Karpas-422 (cell line): Measurements from ENCODE around the gene HEMK1. TPM values are rescaled to one million over a fixed set of nuclear protein-coding genes. Genes with fewer than 3 reads are reported as not detected.

Experiments used
- DNase-seq: peaks from one replicate; pipeline ENCODE4 v3.0.0-alpha.2; 2015
- H2AFZ ChIP-seq: fragments of 200-600 bp; sonication (generic); 2 replicates; pipeline ENCODE4 v1.6.1; 2014; ENCODE audit warnings: antibody characterized with exemption, low read length, mixed read lengths
- H3K27ac ChIP-seq: fragments of 200-600 bp; sonication (generic); 2 replicates; pipeline ENCODE4 v1.5.1; 2014; ENCODE audit warnings: mild to moderate bottlenecking, low read length, moderate library complexity
- H3K27me3 ChIP-seq: fragments of 200-600 bp; sonication (generic); 2 replicates; pipeline ENCODE4 v1.6.1; 2014; ENCODE audit warnings: low read length, mixed read lengths
- H3K36me3 ChIP-seq: fragments of 200-600 bp; sonication (generic); 2 replicates; pipeline ENCODE4 v1.6.1; 2014; ENCODE audit warnings: low read length, mixed read lengths; ENCODE audit not compliant: insufficient read depth
- H3K4me1 ChIP-seq: fragments of 200-600 bp; sonication (generic); 2 replicates; pipeline ENCODE4 v1.6.1; 2014; ENCODE audit warnings: mild to moderate bottlenecking, low read length, mixed read lengths
- H3K4me2 ChIP-seq: fragments of 200-600 bp; sonication (generic); 2 replicates; pipeline ENCODE4 v1.6.1; 2014; ENCODE audit warnings: low read length, low read depth, mild to moderate bottlenecking; ENCODE audit not compliant: poor library complexity, severe bottlenecking
- H3K4me3 ChIP-seq: fragments of 200-600 bp; sonication (generic); 2 replicates; pipeline ENCODE4 v1.5.1; 2014; ENCODE audit warnings: mild to moderate bottlenecking, antibody characterized with exemption, low read length, mixed read lengths
- H3K79me2 ChIP-seq: fragments of 200-600 bp; sonication (generic); 2 replicates; pipeline ENCODE4 v1.6.1; 2014; ENCODE audit warnings: mild to moderate bottlenecking, low read length, mixed read lengths
- H3K9ac ChIP-seq: fragments of 200-600 bp; sonication (generic); 2 replicates; pipeline ENCODE4 v1.6.0; 2014; ENCODE audit warnings: low read length
- H3K9me2 ChIP-seq: fragments of 200-600 bp; sonication (generic), shearing (Covaris generic); replicated peaks from 2 replicates; pipeline ENCODE4 v1.6.0; 2014; ENCODE audit warnings: mild to moderate bottlenecking, low read length, moderate library complexity; ENCODE audit not compliant: insufficient read depth
- H3K9me3 ChIP-seq: fragments of 300-700, 200-600 bp; sonication (generic); 2 replicates; pipeline ENCODE4 v1.6.1; 2014; ENCODE audit warnings: low read length, mixed read lengths
- H4K20me1 ChIP-seq: fragments of 200-600 bp; sonication (generic); 2 replicates; pipeline ENCODE4 v1.6.1; 2014; ENCODE audit warnings: mild to moderate bottlenecking, antibody characterized with exemption, low read length, low read depth; ENCODE audit not compliant: insufficient read depth
- total RNA-seq: library from RNA; depleted of rRNA; stranded (reverse); fragments of >200 nt; shearing (Covaris generic); gene quantifications from 2 replicates; pipeline ENCODE4 v1.2.3, GENCODE V29; 2014; ENCODE audit warnings: low replicate concordance; rRNA removed

The HEMK1 gene
- total RNA-seq, 1 experiment from 2014 or later = 10.9 TPM

GRCh38 chr3:50645378-50645777 is 76.1 kb downstream of the HEMK1 start:
- Histone ChIP-seq H3K9me2 (no peaks in the 10 kb centered on the region), H3K4me1 (no peaks in the 10 kb centered on the region), H3K9ac (no peak overlapping the region), H3K4me3 (no peak overlapping the region), H3K79me2 (no peaks in the 10 kb centered on the region), H3K4me2 (no peak overlapping the region), H3K27me3 (no peaks in the 10 kb centered on the region), H2AFZ (no peak overlapping the region), H3K27ac (no peak overlapping the region), H3K36me3 (no peaks in the 10 kb centered on the region), H3K9me3 (no peaks in the 10 kb centered on the region), H4K20me1 (0 out of 2 replicates have a peak, but pooled peaks cover 3% of the 10 kb centered on the region)
- DNase-seq = no peak

Other genes starting within 250 kb of the HEMK1 start
- 12.8 and 22.5 TPM in 2 replicates for gene HYAL2, start 246.8 kb upstream of the HEMK1 start, total RNA-seq
- 38.1 and 49.6 TPM in 2 replicates for gene TUSC2, start 241.3 kb upstream of the HEMK1 start, total RNA-seq
- gene RASSF1, start 228.7 kb upstream of the HEMK1 start, total RNA-seq = 33.3 and 69.4 TPM in 2 replicates
- 1.3 and 1.4 TPM in 2 replicates for gene ZMYND10, start 223.8 kb upstream of the HEMK1 start, total RNA-seq
- 51.2 and 71.1 TPM in 2 replicates for gene NPRL2, start 218.7 kb upstream of the HEMK1 start, total RNA-seq
- gene CYB561D2, start 218.7 kb upstream of the HEMK1 start, total RNA-seq = 32.5 and 35.0 TPM in 2 replicates
- gene TMEM115, start 210.0 kb upstream of the HEMK1 start, total RNA-seq = 13.8 and 25.8 TPM in 2 replicates
- not detected in 2 replicates for gene CACNA2D2, start 65.9 kb upstream of the HEMK1 start, total RNA-seq
- gene C3orf18, start 1.8 kb upstream of the HEMK1 start, total RNA-seq = 0.15 and 3.3 TPM in 2 replicates
- gene CISH, start 42.3 kb downstream of the HEMK1 start, total RNA-seq = not detected in 2 replicates
- 20.8 and 21.7 TPM in 2 replicates for gene MAPKAPK3, start 47.6 kb downstream of the HEMK1 start, total RNA-seq
- gene DOCK3, start 105.4 kb downstream of the HEMK1 start, total RNA-seq = 0.04 TPM in 2 replicates